Measurements from ENCODE around the gene GFRA4. TPM values are rescaled to one million over a fixed set of nuclear protein-coding genes. Genes with fewer than 3 reads are reported as not detected.

Gene GFRA4
- total RNA-seq, 1 donor from 2014 or later, result not detected

DNA sequence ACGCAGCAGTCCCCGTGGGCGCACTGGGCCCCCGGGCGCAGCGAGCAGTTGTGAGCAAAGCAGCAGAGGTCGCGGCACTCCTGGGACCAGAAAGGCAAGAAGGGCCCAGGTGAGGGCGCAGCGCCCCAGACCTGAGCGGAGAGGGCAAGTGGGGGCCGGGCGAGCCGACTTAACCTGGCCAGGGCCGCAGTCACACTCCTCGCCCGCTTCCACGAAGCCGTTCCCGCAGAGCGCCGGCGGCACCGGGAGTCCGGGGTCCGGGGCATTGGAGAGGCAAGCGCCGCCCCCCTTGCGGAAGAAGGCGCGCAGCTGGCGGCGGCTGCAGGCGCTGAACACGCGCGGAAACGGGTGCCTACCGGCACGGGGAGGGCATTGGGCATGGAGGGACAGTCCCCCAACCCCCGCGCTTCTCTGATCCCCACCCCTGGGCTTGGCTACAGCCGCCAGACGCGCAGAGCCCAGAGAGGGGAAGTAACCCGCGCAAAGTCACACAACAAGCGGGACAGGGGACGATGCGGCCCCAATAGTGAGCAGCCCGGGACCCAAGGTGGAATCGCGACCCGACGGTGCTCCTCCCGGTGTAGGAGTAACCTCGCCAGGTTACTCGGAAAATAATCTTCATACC, 9.5 kb upstream of the GFRA4 start:
- TF ChIP-seq CTCF (IDR thresholded peaks at IDR 0.05), result no peak
- H3K4me3 Mint-ChIP-seq (ENCODE audit: unreplicated experiment), result no peak overlapping the region
- no peak overlapping the region for H3K27ac Mint-ChIP-seq (ENCODE audit: unreplicated experiment)
- peaks cover 19% of the 10 kb centered on the region for H3K27me3 Mint-ChIP-seq (ENCODE audit: low read depth)
- H3K9me3 Mint-ChIP-seq (ENCODE audit: low read depth), result no peaks in the 10 kb centered on the region
- H3K36me3 Mint-ChIP-seq (ENCODE audit: low read depth), result peaks cover 3% of the 10 kb centered on the region
- peaks cover 11% of the 10 kb centered on the region for H3K4me1 Mint-ChIP-seq (ENCODE audit: low read depth)
- DNase-seq (ENCODE audit: low spot score), result no peak

- H3K36me3 Mint-ChIP-seq (ENCODE audit: low read depth), result peaks cover 3% of the 10 kb centered on the region
- no peaks in the 10 kb centered on the region for H3K9me3 Mint-ChIP-seq (ENCODE audit: low read depth)
- peaks cover 19% of the 10 kb centered on the region for H3K27me3 Mint-ChIP-seq (ENCODE audit: low read depth)
- H3K4me3 Mint-ChIP-seq (ENCODE audit: unreplicated experiment), result no peak overlapping the region
- no peak for DNase-seq (ENCODE audit: low spot score)
- no peak overlapping the region for H3K27ac Mint-ChIP-seq (ENCODE audit: unreplicated experiment)
- peaks cover 7% of the 10 kb centered on the region for H3K4me1 Mint-ChIP-seq (ENCODE audit: low read depth)
- no peak for TF ChIP-seq CTCF (IDR thresholded peaks at IDR 0.05)
Observed at GRCh38 chr20:3671986-3672546, 8.9 kb upstream of the GFRA4 start.

DNA sequence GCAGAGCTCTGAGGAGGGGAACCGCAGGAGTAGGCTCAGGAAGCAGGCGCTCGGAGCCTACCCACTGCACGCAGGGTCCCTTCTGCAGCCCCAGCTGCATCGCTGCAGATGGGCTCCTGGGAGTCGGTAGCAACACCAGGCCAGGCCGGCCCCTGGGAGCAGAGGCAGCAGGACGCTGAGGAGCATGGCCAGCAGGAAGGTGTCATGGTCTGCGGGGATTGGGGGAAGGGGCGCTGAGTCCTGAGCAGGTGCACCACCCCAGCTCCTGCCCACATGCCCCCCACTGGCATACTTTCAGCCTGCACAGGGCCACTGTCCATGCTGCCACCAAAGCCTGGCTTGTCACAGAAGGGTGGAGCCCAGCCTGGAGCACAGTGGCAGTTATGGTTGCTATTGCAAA, 7.7 kb upstream of the GFRA4 start:
- H3K36me3 Mint-ChIP-seq (ENCODE audit: low read depth), result peaks cover 3% of the 10 kb centered on the region
- TF ChIP-seq CTCF (IDR thresholded peaks at IDR 0.05), result no peak
- no peak for DNase-seq (ENCODE audit: low spot score)
- H3K27ac Mint-ChIP-seq (ENCODE audit: unreplicated experiment), result no peak overlapping the region
- H3K4me3 Mint-ChIP-seq (ENCODE audit: unreplicated experiment), result no peak overlapping the region
- H3K27me3 Mint-ChIP-seq (ENCODE audit: low read depth), result peaks cover 19% of the 10 kb centered on the region
- no peaks in the 10 kb centered on the region for H3K9me3 Mint-ChIP-seq (ENCODE audit: low read depth)
- no peaks in the 10 kb centered on the region for H3K4me1 Mint-ChIP-seq (ENCODE audit: low read depth)

GRCh38 chr20:3670511-3670910, 7.3 kb upstream of the GFRA4 start:
- Mint-ChIP-seq H3K9me3 (ENCODE audit: low read depth) (no peaks in the 10 kb centered on the region), H3K36me3 (ENCODE audit: low read depth) (peaks cover 3% of the 10 kb centered on the region), H3K4me1 (ENCODE audit: low read depth) (no peaks in the 10 kb centered on the region), H3K27me3 (ENCODE audit: low read depth) (peaks cover 15% of the 10 kb centered on the region), H3K4me3 (ENCODE audit: unreplicated experiment) (no peak overlapping the region), H3K27ac (ENCODE audit: unreplicated experiment) (no peak overlapping the region)
- no peak for DNase-seq (ENCODE audit: low spot score)
- peak; percentile 40 for TF ChIP-seq CTCF (IDR thresholded peaks at IDR 0.05)

GRCh38 chr20:3669710-3670367, 6.6 kb upstream of the GFRA4 start:
- Mint-ChIP-seq H3K4me3 (ENCODE audit: unreplicated experiment) (no peak overlapping the region), H3K4me1 (ENCODE audit: low read depth) (no peaks in the 10 kb centered on the region), H3K9me3 (ENCODE audit: low read depth) (no peaks in the 10 kb centered on the region), H3K27me3 (ENCODE audit: low read depth) (peaks cover 8% of the 10 kb centered on the region), H3K36me3 (ENCODE audit: low read depth) (no peaks in the 10 kb centered on the region), H3K27ac (ENCODE audit: unreplicated experiment) (no peak overlapping the region)
- no peak for DNase-seq (ENCODE audit: low spot score)
- no peak for TF ChIP-seq CTCF (IDR thresholded peaks at IDR 0.05)

Measured in chondrocyte (in vitro differentiated cells).